Fibroblast of skin of left biceps (primary cell): ENCODE results near the gene CBR3.

Experiments
- DNase-seq, 2 experiments: peaks; one replicate each; pipeline ENCODE4 v3.0.0-alpha.2; 2013; ENCODE audit warnings: low read depth in 2 of 2

The CBR3 gene

GRCh38 chr21:36155603-36156338 is 20.9 kb downstream of the CBR3 start:
- DNase-seq: no peak

DNA sequence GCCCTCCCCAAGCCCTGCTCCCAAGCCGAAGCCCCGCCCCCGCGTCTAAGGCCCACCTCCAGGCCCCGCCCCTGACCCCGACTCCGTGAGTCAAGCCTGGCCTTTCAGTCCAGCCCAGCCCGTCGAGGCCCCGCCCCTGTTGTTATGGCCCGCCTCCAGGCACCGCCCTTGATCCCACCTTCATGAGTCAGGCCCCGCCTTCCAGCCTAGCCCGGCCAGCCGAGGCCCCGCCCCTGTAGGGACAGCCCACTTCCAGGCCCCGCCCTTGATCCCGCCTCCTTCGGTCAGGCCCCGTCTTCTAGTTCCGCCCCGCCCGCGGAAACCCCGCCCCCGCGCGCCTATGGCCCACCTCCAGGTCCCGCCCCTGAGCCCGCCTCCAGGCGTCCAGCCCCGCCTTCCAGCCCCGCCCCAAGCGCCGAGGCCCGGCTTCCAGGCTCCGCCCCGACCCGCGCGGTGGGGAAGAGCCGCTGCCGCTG is 21.5 kb downstream of the CBR3 start:
- peak; percentile 96 for DNase-seq

GRCh38 chr21:36156815-36157670 is 22.2 kb downstream of the CBR3 start, which contains the start of gene DOP1B:
TSS of gene DOP1B (plus strand) at chr21:36156824. CDS start at chr21:36164734, 7,910 bp downstream.
- no peak for DNase-seq

DNA sequence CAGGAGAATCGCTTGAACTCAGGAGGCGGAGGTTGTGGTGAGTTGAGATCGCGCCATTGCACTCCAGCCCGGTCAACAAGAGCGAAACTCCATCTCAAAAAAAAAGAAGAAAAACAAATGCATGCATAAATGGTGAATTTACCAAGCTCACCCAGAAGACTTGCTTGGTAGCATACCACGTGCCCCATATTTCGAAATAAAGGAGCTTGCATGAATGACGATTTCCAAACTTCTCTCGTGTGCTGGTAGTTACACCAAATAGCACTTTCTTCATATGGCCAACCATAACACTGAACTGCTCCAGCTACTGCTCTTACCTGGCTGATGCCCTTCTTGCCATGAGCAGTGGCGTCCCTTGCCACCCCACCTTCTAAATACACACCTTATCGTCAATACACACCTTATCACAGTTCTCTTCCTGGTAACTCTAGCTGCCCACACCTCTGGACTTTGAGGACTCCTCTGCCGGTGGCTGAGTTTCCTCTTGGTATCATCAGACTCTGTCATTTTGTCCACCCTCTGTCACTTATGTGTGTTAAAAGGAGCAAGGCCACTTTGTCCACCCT is 24.6 kb downstream of the CBR3 start:
- no peak for DNase-seq

DNA sequence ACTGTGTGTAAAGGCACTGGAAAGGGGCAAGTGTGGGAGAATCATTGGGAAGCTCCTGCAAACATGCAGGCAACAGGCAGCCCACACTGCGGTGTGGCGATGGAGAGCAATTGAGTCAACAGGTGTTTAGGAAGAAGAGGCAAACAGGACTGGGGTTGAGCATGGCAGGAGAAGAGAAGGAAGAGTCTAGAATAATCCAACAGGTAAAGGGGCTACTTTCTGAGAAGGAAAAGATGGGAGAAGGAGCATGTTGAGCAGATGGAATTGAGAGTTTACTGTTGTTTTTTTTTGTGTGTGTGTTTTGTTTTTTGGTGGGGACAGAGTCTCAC is 25.9 kb downstream of the CBR3 start:
- no peak for DNase-seq

- no peak for DNase-seq
Measured at GRCh38 chr21:36162631-36163030, 27.8 kb downstream of the CBR3 start.

GRCh38 chr21:36163750-36164741 is 29.2 kb downstream of the CBR3 start:
- DNase-seq: no peak

DNA sequence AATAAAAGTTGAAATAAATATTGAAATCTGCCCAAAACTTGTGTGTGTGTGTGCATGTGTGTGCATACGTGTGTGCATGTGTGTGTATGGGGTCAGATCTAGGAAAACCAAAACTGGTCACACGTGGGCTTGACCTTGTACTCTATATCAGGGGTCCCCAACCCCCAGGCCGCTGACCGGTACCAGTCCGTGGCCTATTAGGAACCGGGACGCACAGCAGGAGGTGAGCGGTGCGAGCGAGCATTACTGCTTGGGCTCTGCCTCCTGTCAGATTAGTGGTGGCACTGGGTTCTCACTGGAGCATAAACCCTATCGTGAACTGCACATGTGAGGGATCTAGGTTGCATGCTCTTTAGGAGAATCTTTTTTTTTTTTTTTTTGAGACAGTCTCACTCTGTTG is 30.5 kb downstream of the CBR3 start:
- DNase-seq: no peak

GRCh38 chr21:36166705-36167104 is 31.8 kb downstream of the CBR3 start:
- DNase-seq: no peak

DNA sequence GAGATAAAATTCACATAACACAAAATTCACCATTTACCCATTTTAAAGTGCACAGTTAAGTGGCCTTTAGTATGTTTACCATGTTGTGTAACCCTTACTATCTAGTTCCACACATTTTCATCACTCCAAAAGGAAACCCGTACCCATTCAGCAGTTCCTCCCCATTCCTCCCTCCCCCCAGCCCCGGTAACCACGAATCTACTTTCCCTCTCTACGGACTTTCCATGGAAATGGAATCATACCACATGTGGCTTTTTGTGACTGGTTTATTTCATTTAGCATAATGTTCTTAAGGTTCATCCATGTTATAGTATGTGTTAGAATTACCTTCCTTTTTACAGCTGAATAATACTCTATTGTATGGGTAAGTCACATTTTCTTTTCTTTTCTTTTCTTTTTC is 32.7 kb downstream of the CBR3 start:
- DNase-seq: no peak

- no peak for DNase-seq
Measured at GRCh38 chr21:36169470-36170128, 34.7 kb downstream of the CBR3 start.

- no peak for DNase-seq
Measured at GRCh38 chr21:36170823-36171222, 35.9 kb downstream of the CBR3 start.

DNA sequence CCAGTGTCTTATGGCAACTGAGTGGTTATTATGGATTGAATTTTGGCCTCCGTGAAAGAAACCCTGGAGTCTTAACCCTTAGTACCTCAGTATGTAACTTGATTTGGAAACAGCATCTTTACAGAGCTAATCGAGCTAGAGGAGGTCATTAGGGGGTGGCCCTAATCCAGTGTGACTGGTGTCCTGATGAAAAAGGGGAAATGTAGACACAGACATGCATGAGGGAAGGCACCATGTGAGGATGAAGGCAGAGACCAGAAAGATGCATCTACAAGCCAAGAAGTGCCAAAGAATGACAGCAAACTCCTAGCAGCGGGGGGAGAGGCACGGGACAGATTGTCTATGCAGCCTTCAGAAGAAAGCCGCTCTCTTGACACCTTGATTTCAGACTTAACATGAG is 36.5 kb downstream of the CBR3 start:
- DNase-seq: no peak

DNA sequence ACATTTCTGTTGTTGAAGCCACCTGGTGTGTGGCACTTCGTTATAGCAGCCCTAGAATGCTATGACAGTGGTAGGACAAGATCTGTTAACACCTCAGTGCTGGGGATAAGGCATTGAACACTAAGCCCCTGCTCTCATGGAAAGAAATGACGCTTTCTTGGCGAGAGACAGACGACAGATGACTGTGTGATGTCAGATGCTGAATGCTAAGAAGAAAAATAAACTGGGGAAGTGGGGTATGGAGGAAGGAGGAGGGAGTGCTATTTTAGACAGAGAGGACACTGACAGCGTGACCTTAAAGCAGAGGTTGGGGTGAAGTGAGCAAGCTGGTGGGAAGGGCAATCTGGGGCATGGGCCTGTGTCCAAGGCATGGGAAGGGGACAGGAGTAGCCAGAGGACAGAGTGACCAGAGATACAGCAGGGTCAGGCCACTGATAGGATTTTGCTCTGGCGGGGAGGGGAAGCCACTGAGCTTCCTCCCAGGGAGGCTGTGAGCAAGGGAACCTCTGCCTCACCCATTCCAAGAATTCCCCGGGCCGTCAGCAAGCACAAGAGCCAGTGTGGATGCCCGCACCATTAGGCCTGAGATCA is 37.0 kb downstream of the CBR3 start:
- DNase-seq: no peak

- no peak for DNase-seq
Measured at GRCh38 chr21:36174780-36175179, 39.9 kb downstream of the CBR3 start.

- no peak for DNase-seq
Measured at GRCh38 chr21:36175771-36176565, 41.1 kb downstream of the CBR3 start.

- no peak for DNase-seq
Measured at GRCh38 chr21:36178349-36178748, 43.5 kb downstream of the CBR3 start.

DNA sequence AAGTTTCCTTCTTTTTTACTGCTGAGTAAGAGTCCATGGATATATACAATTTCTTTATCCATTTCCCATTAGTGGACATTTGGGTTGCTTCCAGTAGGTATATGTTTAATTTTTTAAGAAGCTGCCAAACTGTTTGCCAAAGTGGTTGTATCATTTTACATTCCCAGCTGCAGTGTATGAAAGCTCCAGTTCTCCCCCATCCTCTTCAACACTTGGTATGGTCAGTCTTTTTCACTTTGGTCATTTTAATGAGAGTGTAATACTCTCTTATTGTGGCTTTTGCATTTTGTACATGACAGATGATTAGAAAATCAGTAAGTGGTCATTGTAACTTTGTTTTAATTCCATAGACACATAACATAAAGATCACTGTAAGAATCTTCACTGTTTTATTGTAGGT is 44.3 kb downstream of the CBR3 start:
- DNase-seq: no peak

GRCh38 chr21:36180963-36181362 is 46.1 kb downstream of the CBR3 start:
- DNase-seq: no peak
